Measurements from ENCODE around the gene MIS12. TPM values are rescaled to one million over a fixed set of nuclear protein-coding genes. Genes with fewer than 3 reads are reported as not detected.

The MIS12 gene
- total RNA-seq, 2 donors from 2014 or later = 27.1 to 28.9 TPM

GRCh38 chr17:5536866-5537650, 50.7 kb downstream of the MIS12 start:
- Histone ChIP-seq H3K36me3 (ENCODE audit: control insufficient read depth, insufficient read depth, low read length) (no peaks in the 10 kb centered on the region), H3K4me3 (ENCODE audit: low read length) (no peak overlapping the region), H3K9me3 (ENCODE audit: control insufficient read depth, low read length) (no peaks in the 10 kb centered on the region), H3K9ac (ENCODE audit: extremely low read depth, low read length, poor library complexity, severe bottlenecking) (no peak overlapping the region), H3K27ac (ENCODE audit: low read depth, low read length) (no peak overlapping the region), H3K27me3 (ENCODE audit: control insufficient read depth, insufficient read depth, low read length, poor library complexity, severe bottlenecking) (peaks cover 1% of the 10 kb centered on the region), H3K4me1 (ENCODE audit: control insufficient read depth, insufficient read depth, low read length) (no peaks in the 10 kb centered on the region)
- H3K27me3 Mint-ChIP-seq (ENCODE audit: insufficient read depth) = peaks cover 4% of the 10 kb centered on the region
- no peak overlapping the region for H3K4me3 Mint-ChIP-seq
- WGBS, 2 experiments (ENCODE audit: insufficient coverage in 1 of 2, insufficient read length in 1 of 2) = 91 to 92% methylated on average over 4 to 11 of the region's 11 CpGs
- no peaks in the 10 kb centered on the region for H3K36me3 Mint-ChIP-seq (ENCODE audit: low read depth)
- H3K4me1 Mint-ChIP-seq = peaks cover 4% of the 10 kb centered on the region
- no peak overlapping the region for H3K27ac Mint-ChIP-seq
- no peak for DNase-seq
- TF ChIP-seq CTCF (conservative IDR thresholded peaks at IDR 0.05) = no peak
- H3K9me3 Mint-ChIP-seq = no peaks in the 10 kb centered on the region

GRCh38 chr17:5539286-5539685, 52.9 kb downstream of the MIS12 start:
- H3K27ac Mint-ChIP-seq = no peak overlapping the region
- Histone ChIP-seq H3K4me3 (ENCODE audit: low read length) (no peak overlapping the region), H3K36me3 (ENCODE audit: control insufficient read depth, insufficient read depth, low read length) (no peaks in the 10 kb centered on the region), H3K9me3 (ENCODE audit: control insufficient read depth, low read length) (no peaks in the 10 kb centered on the region), H3K4me1 (ENCODE audit: control insufficient read depth, insufficient read depth, low read length) (no peaks in the 10 kb centered on the region), H3K27ac (ENCODE audit: low read depth, low read length) (no peak overlapping the region), H3K9ac (ENCODE audit: extremely low read depth, low read length, poor library complexity, severe bottlenecking) (no peak overlapping the region), H3K27me3 (ENCODE audit: control insufficient read depth, insufficient read depth, low read length, poor library complexity, severe bottlenecking) (peaks cover 5% of the 10 kb centered on the region)
- WGBS, 2 experiments (ENCODE audit: insufficient coverage in 1 of 2, insufficient read length in 1 of 2) = 93 to 97% methylated on average over 3 to 8 of the region's 8 CpGs
- TF ChIP-seq CTCF (conservative IDR thresholded peaks at IDR 0.05) = no peak
- DNase-seq = no peak
- H3K4me1 Mint-ChIP-seq = peaks cover 4% of the 10 kb centered on the region
- no peak overlapping the region for H3K4me3 Mint-ChIP-seq
- no peaks in the 10 kb centered on the region for H3K9me3 Mint-ChIP-seq
- peaks cover 19% of the 10 kb centered on the region for H3K27me3 Mint-ChIP-seq (ENCODE audit: insufficient read depth)
- no peaks in the 10 kb centered on the region for H3K36me3 Mint-ChIP-seq (ENCODE audit: low read depth)

GRCh38 chr17:5540321-5540720, 54.0 kb downstream of the MIS12 start:
- Mint-ChIP-seq H3K4me1 (peaks cover 4% of the 10 kb centered on the region), H3K36me3 (ENCODE audit: low read depth) (no peaks in the 10 kb centered on the region), H3K9me3 (no peaks in the 10 kb centered on the region), H3K27ac (no peak overlapping the region), H3K27me3 (ENCODE audit: insufficient read depth) (peaks cover 23% of the 10 kb centered on the region), H3K4me3 (no peak overlapping the region)
- Histone ChIP-seq H3K9ac (ENCODE audit: extremely low read depth, low read length, poor library complexity, severe bottlenecking) (no peak overlapping the region), H3K9me3 (ENCODE audit: control insufficient read depth, low read length) (no peaks in the 10 kb centered on the region), H3K27me3 (ENCODE audit: control insufficient read depth, insufficient read depth, low read length, poor library complexity, severe bottlenecking) (peaks cover 5% of the 10 kb centered on the region), H3K27ac (ENCODE audit: low read depth, low read length) (no peak overlapping the region), H3K4me3 (ENCODE audit: low read length) (no peak overlapping the region), H3K4me1 (ENCODE audit: control insufficient read depth, insufficient read depth, low read length) (no peaks in the 10 kb centered on the region), H3K36me3 (ENCODE audit: control insufficient read depth, insufficient read depth, low read length) (no peaks in the 10 kb centered on the region)
- DNase-seq = no peak
- WGBS, 2 experiments (ENCODE audit: insufficient coverage in 1 of 2, insufficient read length in 1 of 2) = 90 to 95% methylated on average over 3 to 7 of the region's 7 CpGs
- no peak for TF ChIP-seq CTCF (conservative IDR thresholded peaks at IDR 0.05)

Other genes starting within 250 kb of the MIS12 start
- 10 to 100 TPM; 32.2 to 32.8 TPM for gene RABEP1, start 204.3 kb upstream of the MIS12 start, total RNA-seq
- gene NUP88, start 66.9 kb upstream of the MIS12 start, total RNA-seq = 10 to 100 TPM; 72.2 to 79.0 TPM
- gene RPAIN, start 66.4 kb upstream of the MIS12 start, total RNA-seq = 10 to 100 TPM; 69.3 to 87.8 TPM
- gene C1QBP, start 47.4 kb upstream of the MIS12 start, total RNA-seq = 100 to 1,000 TPM; 213 to 217 TPM
- gene DHX33, start 17.6 kb upstream of the MIS12 start, total RNA-seq = 10 to 100 TPM; 35.0 TPM
- gene DERL2, start 388 bp upstream of the MIS12 start, total RNA-seq = 10 to 100 TPM; 68.0 to 75.1 TPM
- 1 to 10 TPM; 3.6 to 5.4 TPM for gene NLRP1, start 97.9 kb downstream of the MIS12 start, total RNA-seq

Data from endodermal cell (in vitro differentiated cells).